HepG2 (cell line): Measurements from ENCODE around the gene MYH3. TPM values are rescaled to one million over a fixed set of nuclear protein-coding genes. Genes with fewer than 3 reads are reported as not detected.

Experiments used
- ATAC-seq: fragments of 200-7000 bp; cut with Tn5 transposase; 3 replicates; pipeline ENCODE4 v1.9.1; 2020; ENCODE audit warnings: mild to moderate bottlenecking, moderate library complexity
- BruUV-seq: library from RNA; stranded (reverse); fragments of 400-500 nt; replicated peaks from 2 replicates; lab custom pipeline; 2021; lab: Mats Ljungman, UMichigan
- CTCF ChIA-PET: fragments of 300-600 bp; formaldehyde crosslinking; extraction: SDS; loops from one replicate; lab custom pipeline; 2021; ENCODE audit warnings: low total read pairs, inconsistent platforms, low intra/inter-chr PET ratio; lab: Yijun Ruan, JAX
- POLR2A ChIA-PET: fragments of 350-600 bp; sonication (Branson Sonifier 250); formaldehyde crosslinking; loops from one replicate; lab custom pipeline; 2020; ENCODE audit warnings: antibody characterized with exemption, inconsistent platforms; lab: Yijun Ruan, JAX
- DNase-seq: peaks from one replicate; pipeline ENCODE4 v3.0.0-alpha.2; 2015; ENCODE audit warnings: low spot score
- FAIRE-seq: peaks from 3 replicates; lab custom pipeline; 2011; peaks lifted over from hg19 to GRCh38; lab: Jason Lieb, UNC
- H2AFZ ChIP-seq: one replicate; pipeline ENCODE4 v1.6.1; 2011; ENCODE audit warnings: low read length, inconsistent platforms
- H3K27ac ChIP-seq: fragments of 300-600 bp; 3 replicates; pipeline ENCODE4 v1.8.0; 2011; ENCODE audit warnings: mixed run types, mild to moderate bottlenecking, mixed read lengths, low read length, inconsistent platforms; ENCODE audit not compliant: insufficient read depth; ENCODE audit errors: extremely low read length
- H3K27me3 ChIP-seq, 2 experiments: fragments of 200-600 bp in 1 of 2; 2 replicates in 1 of 2; 3 replicates in 1 of 2; pipeline versions ENCODE4 v1.6.0 to v1.8.0; 2011; ENCODE audit warnings: low read length in 2 of 2, mild to moderate bottlenecking in 2 of 2, moderate library complexity in 2 of 2, inconsistent platforms in 1 of 2; ENCODE audit not compliant: insufficient read depth in 2 of 2, control insufficient read depth in 1 of 2
- H3K36me3 ChIP-seq, 2 experiments: fragments of 200-600 bp in 1 of 2; replicated peaks in 1 of 2; 2 replicates in 1 of 2; 3 replicates in 1 of 2; pipeline versions ENCODE4 v1.5.1 to v1.8.0; 2011; ENCODE audit warnings: low read length in 2 of 2, inconsistent platforms in 1 of 2; ENCODE audit not compliant: insufficient read depth in 2 of 2, control insufficient read depth in 1 of 2
- H3K4me1 ChIP-seq: 2 replicates; pipeline ENCODE4 v1.5.1; 2012; ENCODE audit warnings: low read length, inconsistent platforms; ENCODE audit not compliant: insufficient read depth
- H3K4me2 ChIP-seq: 2 replicates; pipeline ENCODE4 v1.6.0; 2011; ENCODE audit warnings: low read depth, low read length, inconsistent platforms
- H3K4me3 ChIP-seq, 3 experiments: fragments of 200-600 bp in 1 of 3; sonication (generic), shearing (Covaris generic) in 1 of 3; replicated peaks in 1 of 3; 2 replicates each; pipeline ENCODE4 v1.5.1; 2011 to 2016; ENCODE audit warnings: low read length in 3 of 3, inconsistent platforms in 2 of 3, low read depth in 2 of 3, mild to moderate bottlenecking in 2 of 3, control low read depth in 1 of 3, mixed read lengths in 1 of 3; ENCODE audit not compliant: insufficient read depth in 1 of 3
- H3K79me2 ChIP-seq: one replicate; pipeline ENCODE4 v1.6.1; 2011; ENCODE audit warnings: low read length, inconsistent platforms; ENCODE audit not compliant: insufficient read depth
- H3K9ac ChIP-seq: 2 replicates; pipeline ENCODE4 v1.6.0; 2011; ENCODE audit warnings: mild to moderate bottlenecking, low read depth, low read length, inconsistent platforms; ENCODE audit not compliant: insufficient read depth
- H3K9me3 ChIP-seq: 2 replicates; pipeline ENCODE4 v1.5.1; 2012; ENCODE audit warnings: mild to moderate bottlenecking, low read length
- H4K20me1 ChIP-seq: 2 replicates; pipeline ENCODE4 v1.6.0; 2011; ENCODE audit warnings: inconsistent platforms, mild to moderate bottlenecking, low read length, moderate library complexity; ENCODE audit not compliant: insufficient read depth
- ARID4A ChIP-seq: sonication (generic); formaldehyde crosslinking; IDR thresholded peaks from 2 replicates; pipeline ENCODE4 v1.5.0; 2020; ENCODE audit warnings: mild to moderate bottlenecking, missing genetic modification reagents, borderline replicate concordance
- CHD2 ChIP-seq: IDR thresholded peaks from 2 replicates; pipeline ENCODE4 v1.6.1; 2011; ENCODE audit warnings: low read depth, low read length, improper control_type of control experiment
- GMEB1 ChIP-seq: sonication (generic); formaldehyde crosslinking; IDR thresholded peaks from 2 replicates; pipeline ENCODE4 v1.5.1; 2020; ENCODE audit warnings: missing genetic modification reagents, mild to moderate bottlenecking, borderline replicate concordance
- IRF2 ChIP-seq: IDR thresholded peaks from 2 replicates; pipeline ENCODE4 v1.6.1; 2018; ENCODE audit warnings: missing genetic modification reagents, missing compliant biosample characterization
- LRRFIP1 ChIP-seq: sonication (generic); formaldehyde crosslinking; conservative IDR thresholded peaks from 2 replicates; pipeline ENCODE4 v1.4.0; 2020; ENCODE audit warnings: missing genetic modification reagents
- PCBP2 ChIP-seq: fragments of 200-400 bp; formaldehyde crosslinking; optimal IDR thresholded peaks from 2 replicates; pipeline ENCODE3; 2018; ENCODE audit warnings: low read length, low read depth; ENCODE audit not compliant: poor library complexity, severe bottlenecking
- RAD51 ChIP-seq: fragments of 450-650 bp; IDR thresholded peaks from 2 replicates; pipeline ENCODE4 v1.6.1; 2016; ENCODE audit warnings: borderline replicate concordance
- REPIN1 ChIP-seq: sonication (generic); formaldehyde crosslinking; IDR thresholded peaks from 2 replicates; pipeline ENCODE4 v1.8.0; 2022; ENCODE audit warnings: missing genetic modification reagents, low read depth, mild to moderate bottlenecking, borderline replicate concordance
- ZBTB20 ChIP-seq: sonication (generic); formaldehyde crosslinking; IDR thresholded peaks from 2 replicates; pipeline ENCODE4 v1.8.1; 2023; ENCODE audit warnings: missing genetic modification reagents, low read depth, mild to moderate bottlenecking, borderline replicate concordance
- ZNF180 ChIP-seq: sonication (generic); formaldehyde crosslinking; IDR thresholded peaks from 2 replicates; pipeline ENCODE4 v1.4.0; 2020; ENCODE audit warnings: low read depth, missing genetic modification reagents, borderline replicate concordance
- ZNF225 ChIP-seq: sonication (generic); formaldehyde crosslinking; IDR thresholded peaks from 2 replicates; pipeline ENCODE4 v1.4.0; 2020; ENCODE audit warnings: mild to moderate bottlenecking, missing genetic modification reagents
- ZNF260 ChIP-seq: sonication (generic); formaldehyde crosslinking; IDR thresholded peaks from 2 replicates; pipeline ENCODE4 v1.4.0; 2020; ENCODE audit warnings: missing genetic modification reagents, low read depth, mild to moderate bottlenecking, borderline replicate concordance
- ZNF33B ChIP-seq: sonication (generic); formaldehyde crosslinking; IDR thresholded peaks from 2 replicates; pipeline ENCODE4 v1.5.1; 2020; ENCODE audit warnings: mild to moderate bottlenecking, missing genetic modification reagents
- WGBS: methylation state at CpG from one replicate; pipeline ENCODE4 v1.1.6; 2017; ENCODE audit warnings: low lambda C conversion rate; 5-methylcytosine and 5-hydroxymethylcytosine counted together
- in situ Hi-C: cut with HindIII; loops from 2 replicates; pipeline ENCODE4 v1.10.0; 2017; ENCODE audit warnings: low pct_unique_long_range_greater_than_20kb; ENCODE audit not compliant: extremely low pct_ligation_motif_present
- intact Hi-C: fragments of 100-400 bp; cut with micrococcal nuclease; formaldehyde crosslinking; loops from one replicate; pipeline ENCODE4 v1.10.0; 2022; ENCODE audit not compliant: unreplicated experiment
- polyA plus RNA-seq, 8 experiments: library from polyadenylated mRNA; depleted of rRNA in 3 of 8; stranded (reverse) in 7 of 8; unstranded in 1 of 8; fragments of >200 nt; fragmentation: Illumina TruSeq in 4 of 8; extraction: Trizol in 4 of 8; gene quantifications; 2 replicates each; pipeline versions ENCODE4 v1.2.1 to v1.2.3, GENCODE V29; 2011 to 2016; ENCODE audit warnings: low read depth in 4 of 8, missing spikeins in 1 of 8, mixed read lengths in 1 of 8; ENCODE audit not compliant: insufficient read depth in 1 of 8
- total RNA-seq, 5 experiments: library from RNA; depleted of rRNA; stranded (reverse); fragments of >200 nt; fragmentation: Illumina TruSeq; extraction: Trizol; gene quantifications; 2 replicates each; pipeline ENCODE4 v1.2.3, GENCODE V29; 2016; ENCODE audit warnings: low read depth in 1 of 5

Gene MYH3
- total and polyA plus RNA-seq, 2 of the 13 experiments (the other 11 are each of a cell fraction or from before 2014, with no cell fraction given): 2.5 to 4.5 TPM

- no peaks in the 10 kb centered on the region for H3K79me2 ChIP-seq
- H4K20me1 ChIP-seq: no peaks in the 10 kb centered on the region
- POLR2A ChIA-PET: no interaction called here
- no peak overlapping the region for H3K9ac ChIP-seq
- no peaks in the 10 kb centered on the region for H3K27me3 ChIP-seq
- FAIRE-seq (no peak), DNase-seq (no peak), ATAC-seq (no peak)
- no peak overlapping the region for H3K27ac ChIP-seq
- H3K9me3 ChIP-seq: no peaks in the 10 kb centered on the region
- no peaks in the 10 kb centered on the region for H3K4me1 ChIP-seq
- intact Hi-C loops (no loop called here), in situ Hi-C loops (no loop called here)
- WGBS: 97% methylated on average over 7 of the region's 7 CpGs
- H3K4me3 ChIP-seq: no peak overlapping the region
- H3K36me3 ChIP-seq: peaks cover 14 to 68% of the 10 kb centered on the region in 2 experiments
- H3K4me2 ChIP-seq: no peak overlapping the region
- H2AFZ ChIP-seq: no peak overlapping the region
- CTCF ChIA-PET: no interaction called here
- TF ChIP-seq PCBP2 (no peak), REPIN1 (CRISPR knock-in tag) (no peak), ZNF33B (CRISPR knock-in tag) (no peak), ZNF260 (no peak), ARID4A (CRISPR knock-in tag) (no peak), GMEB1 (CRISPR knock-in tag) (no peak), IRF2 (CRISPR knock-in tag) (no peak), CHD2 (no peak), RAD51 (no peak), ZBTB20 (CRISPR knock-in tag) (no peak), ZNF225 (CRISPR knock-in tag) (no peak), ZNF180 (CRISPR knock-in tag) (no peak), LRRFIP1 (CRISPR knock-in tag) (no peak)
- no TSS peak for BruUV-seq
Observed at GRCh38 chr17:10681866-10682446, 24.8 kb upstream of the MYH3 start.
